Panc1 (cell line): ENCODE data around the gene UBASH3B. TPM values are rescaled to one million over a fixed set of nuclear protein-coding genes. Genes with fewer than 3 reads are reported as not detected.

ENCODE experiments used
- ATAC-seq: fragments of 200-7000 bp; cut with Tn5 transposase; 2 replicates; pipeline ENCODE4 v1.9.1; 2020; ENCODE audit warnings: mild to moderate bottlenecking, moderate library complexity
- BruUV-seq: library from RNA; stranded (reverse); fragments of 400-500 nt; replicated peaks from 2 replicates; lab custom pipeline; 2021; lab: Mats Ljungman, UMichigan
- CTCF ChIA-PET: fragments of 300-600 bp; sonication (Branson Sonifier 250); formaldehyde crosslinking; loops from one replicate; lab custom pipeline; 2022; ENCODE audit warnings: antibody characterized with exemption; lab: Charles Lee
- POLR2A ChIA-PET: fragments of 300-600 bp; sonication (Branson Sonifier 250); formaldehyde crosslinking; loops from one replicate; lab custom pipeline; 2022; ENCODE audit warnings: antibody characterized with exemption; lab: Charles Lee
- DNase-seq: peaks from one replicate; pipeline ENCODE4 v3.0.0-alpha.2; 2010; ENCODE audit warnings: low read depth, low spot score
- H3K27ac ChIP-seq: 2 replicates; pipeline ENCODE4 v1.5.1; 2011; ENCODE audit warnings: mild to moderate bottlenecking, low read length, inconsistent platforms
- H3K27me3 ChIP-seq: fragments of 200-500 bp; sonication (Bioruptor generic); 2 replicates; pipeline ENCODE4 v1.6.0; 2014; ENCODE audit warnings: low read length, inconsistent platforms; ENCODE audit not compliant: control insufficient read depth, insufficient read depth
- H3K36me3 ChIP-seq: fragments of 200-500 bp; sonication (Bioruptor generic); 2 replicates; pipeline ENCODE4 v1.5.1; 2014; ENCODE audit warnings: inconsistent platforms, mild to moderate bottlenecking, low read length, moderate library complexity; ENCODE audit not compliant: control insufficient read depth, insufficient read depth
- H3K4me1 ChIP-seq: 2 replicates; pipeline ENCODE4 v1.5.1; 2011; ENCODE audit warnings: inconsistent platforms, mild to moderate bottlenecking, low read length, moderate library complexity; ENCODE audit not compliant: control insufficient read depth, insufficient read depth
- H3K4me3 ChIP-seq, 2 experiments: 2 replicates each; pipeline ENCODE4 v1.5.1; 2011 to 2012; ENCODE audit warnings: low read depth in 2 of 2, low read length in 2 of 2, mild to moderate bottlenecking in 2 of 2, inconsistent platforms in 1 of 2, moderate library complexity in 1 of 2
- H3K9me3 ChIP-seq: fragments of 200-500 bp; sonication (Bioruptor generic); 2 replicates; pipeline ENCODE4 v1.5.1; 2014; ENCODE audit warnings: low read depth, mild to moderate bottlenecking, inconsistent platforms, low read length, moderate library complexity; ENCODE audit not compliant: control insufficient read depth, insufficient read depth
- CTCF ChIP-seq: fragments of 450-650 bp; IDR thresholded peaks from 2 replicates; pipeline ENCODE4 v1.5.1; 2017; ENCODE audit warnings: mild to moderate bottlenecking
- POLR2AphosphoS5 ChIP-seq: IDR thresholded peaks from 2 replicates; pipeline ENCODE4 v1.6.1; 2012; ENCODE audit warnings: mild to moderate bottlenecking, low read depth, low read length, moderate library complexity
- REST ChIP-seq, 2 experiments: IDR thresholded peaks; 2 replicates each; pipeline ENCODE4 v1.6.1; 2011 to 2012; ENCODE audit warnings: low read depth in 2 of 2, control low read depth in 1 of 2, low read length in 1 of 2, mild to moderate bottlenecking in 1 of 2, moderate library complexity in 1 of 2; ENCODE audit not compliant: insufficient read depth in 1 of 2
- SIN3A ChIP-seq: IDR thresholded peaks from 2 replicates; pipeline ENCODE4 v1.6.1; 2012; ENCODE audit warnings: low read depth, mild to moderate bottlenecking, low read length, moderate library complexity, borderline replicate concordance; ENCODE audit not compliant: insufficient read depth
- TCF7L2 ChIP-seq: IDR thresholded peaks from 2 replicates; pipeline ENCODE4 v1.6.1; 2011; ENCODE audit warnings: mild to moderate bottlenecking, low read depth, low read length, inconsistent platforms
- in situ Hi-C: cut with HindIII; loops from 2 replicates; pipeline ENCODE4 v1.10.0; 2016; ENCODE audit warnings: low sequenced_read_pairs, low pct_unique_long_range_greater_than_20kb
- intact Hi-C: fragments of 100-400 bp; cut with micrococcal nuclease; formaldehyde crosslinking; loops from one replicate; pipeline ENCODE4 v1.10.0; 2022; ENCODE audit not compliant: unreplicated experiment
- total RNA-seq: library from RNA; stranded (reverse); gene quantifications from one replicate; pipeline ENCODE4 v1.2.1, GENCODE V29; 2021; ENCODE audit not compliant: unreplicated experiment

The UBASH3B gene
- total RNA-seq, 1 experiment from 2014 or later, result 55.1 TPM

- Histone ChIP-seq H3K27ac (no peak overlapping the region), H3K9me3 (peaks cover 15% of the 10 kb centered on the region; the same call in 1 of the 2 replicates), H3K4me3 (no peak overlapping the region), H3K36me3 (no peaks in the 10 kb centered on the region), H3K4me1 (no peaks in the 10 kb centered on the region), H3K27me3 (no peaks in the 10 kb centered on the region)
- in situ Hi-C loops, result no loop called here
- BruUV-seq, result no TSS peak
- TF ChIP-seq CTCF (no peak), TCF7L2 (no peak), REST (IDR thresholded peaks at IDR 0.05; ENCODE audit: insufficient read depth in 1 of 2, low read depth in 2 of 2, low read length in 1 of 2) (no peak), POLR2AphosphoS5 (no peak), SIN3A (no peak)
- intact Hi-C loops, result no loop called here
- ChIA-PET CTCF (no interaction called here), POLR2A (no interaction called here)
- no peak for ATAC-seq
- DNase-seq, result no peak
These were observed 164.6 kb downstream of the UBASH3B start for GRCh38 chr11:122820158-122820557.

- no TSS peak for BruUV-seq
- H3K27me3 ChIP-seq, result no peaks in the 10 kb centered on the region
- no peaks in the 10 kb centered on the region for H3K36me3 ChIP-seq
- peaks cover 15% of the 10 kb centered on the region; the same call in 1 of the 2 replicates for H3K9me3 ChIP-seq
- no peak for DNase-seq
- ChIA-PET POLR2A (no interaction called here), CTCF (interaction anchor here (0.7 kb wide), 1 partner anchor 242 kb away, joined by 3 read pairs; no protein-coding TSS in a partner anchor)
- intact Hi-C loops, result no loop called here
- in situ Hi-C loops, result no loop called here
- no peak for TF ChIP-seq REST (IDR thresholded peaks at IDR 0.05; ENCODE audit: insufficient read depth in 1 of 2, low read depth in 2 of 2, low read length in 1 of 2)
- no peak for TF ChIP-seq TCF7L2
- H3K27ac ChIP-seq, result no peak overlapping the region
- ATAC-seq, result no peak
- H3K4me1 ChIP-seq, result no peaks in the 10 kb centered on the region
- H3K4me3 ChIP-seq, result no peak overlapping the region
These were observed 165.6 kb downstream of the UBASH3B start for GRCh38 chr11:122821169-122821568.
